Mesendoderm (in vitro differentiated cells): ENCODE measurements around the gene NDST1.

Experiments used
- DNase-seq: peaks from one replicate; pipeline ENCODE4 v3.0.0; 2013
- H2AK5ac ChIP-seq: 2 replicates; pipeline ENCODE4 v1.6.1; 2013; ENCODE audit warnings: low read length, inconsistent platforms
- H2BK120ac ChIP-seq: 2 replicates; pipeline ENCODE4 v1.6.1; 2013; ENCODE audit warnings: low read depth, mild to moderate bottlenecking, low read length, moderate library complexity, mixed read lengths
- H2BK15ac ChIP-seq: replicated peaks from 2 replicates; pipeline ENCODE4 v1.6.1; 2013; ENCODE audit warnings: low read depth, mild to moderate bottlenecking, moderate library complexity
- H2BK5ac ChIP-seq: 2 replicates; pipeline ENCODE4 v1.6.1; 2013; ENCODE audit warnings: low read length, inconsistent platforms
- H3K18ac ChIP-seq: 2 replicates; pipeline ENCODE4 v1.6.1; 2013; ENCODE audit warnings: mild to moderate bottlenecking, low read length, mixed read lengths
- H3K23ac ChIP-seq: one replicate; pipeline ENCODE4 v1.6.1; 2013; ENCODE audit warnings: low read length
- H3K27ac ChIP-seq: 2 replicates; pipeline ENCODE4 v1.5.1; 2013; ENCODE audit warnings: low read depth, mild to moderate bottlenecking, inconsistent platforms, low read length, moderate library complexity
- H3K27me3 ChIP-seq: 2 replicates; pipeline ENCODE4 v1.6.1; 2013; ENCODE audit warnings: low read length, control low read depth, mild to moderate bottlenecking, inconsistent platforms; ENCODE audit not compliant: insufficient read depth, poor library complexity
- H3K36me3 ChIP-seq: 2 replicates; pipeline ENCODE4 v1.6.1; 2013; ENCODE audit warnings: low read length, inconsistent platforms; ENCODE audit not compliant: control insufficient read depth, insufficient read depth
- H3K4ac ChIP-seq: one replicate; pipeline ENCODE4 v1.6.1; 2013; ENCODE audit warnings: low read depth, mild to moderate bottlenecking, low read length, moderate library complexity
- H3K4me1 ChIP-seq: 2 replicates; pipeline ENCODE4 v1.6.1; 2013; ENCODE audit warnings: low read depth, low read length, inconsistent platforms; ENCODE audit not compliant: control insufficient read depth
- H3K4me2 ChIP-seq: 2 replicates; pipeline ENCODE4 v1.6.1; 2013; ENCODE audit warnings: low read length
- H3K4me3 ChIP-seq: 2 replicates; pipeline ENCODE4 v1.5.1; 2013; ENCODE audit warnings: mild to moderate bottlenecking, low read length
- H3K56ac ChIP-seq: one replicate; pipeline ENCODE4 v1.6.1; 2013; ENCODE audit warnings: low read length
- H3K79me1 ChIP-seq: 2 replicates; pipeline ENCODE4 v1.6.1; 2013; ENCODE audit warnings: low read length, inconsistent platforms
- H3K79me2 ChIP-seq: 2 replicates; pipeline ENCODE4 v1.6.1; 2013; ENCODE audit warnings: mild to moderate bottlenecking, low read length; ENCODE audit not compliant: control insufficient read depth, insufficient read depth
- H3K9ac ChIP-seq: 2 replicates; pipeline ENCODE4 v1.6.1; 2013; ENCODE audit warnings: low read length, inconsistent platforms
- H4K5ac ChIP-seq: one replicate; pipeline ENCODE4 v1.6.1; 2013; ENCODE audit warnings: low read length
- H4K8ac ChIP-seq: one replicate; pipeline ENCODE4 v1.6.1; 2013; ENCODE audit warnings: low read depth, mild to moderate bottlenecking, control low read depth, low read length, moderate library complexity
- WGBS: extraction: QIAGEN DNeasy Blood & Tissue Kit; methylation state at CpG from one replicate; pipeline ENCODE4 v1.1.7; 2013; ENCODE audit warnings: low lambda C conversion rate, missing lambda C conversion rate; ENCODE audit not compliant: insufficient coverage; ENCODE audit errors: extremely low coverage; 5-methylcytosine and 5-hydroxymethylcytosine counted together

NDST1 gene

DNA sequence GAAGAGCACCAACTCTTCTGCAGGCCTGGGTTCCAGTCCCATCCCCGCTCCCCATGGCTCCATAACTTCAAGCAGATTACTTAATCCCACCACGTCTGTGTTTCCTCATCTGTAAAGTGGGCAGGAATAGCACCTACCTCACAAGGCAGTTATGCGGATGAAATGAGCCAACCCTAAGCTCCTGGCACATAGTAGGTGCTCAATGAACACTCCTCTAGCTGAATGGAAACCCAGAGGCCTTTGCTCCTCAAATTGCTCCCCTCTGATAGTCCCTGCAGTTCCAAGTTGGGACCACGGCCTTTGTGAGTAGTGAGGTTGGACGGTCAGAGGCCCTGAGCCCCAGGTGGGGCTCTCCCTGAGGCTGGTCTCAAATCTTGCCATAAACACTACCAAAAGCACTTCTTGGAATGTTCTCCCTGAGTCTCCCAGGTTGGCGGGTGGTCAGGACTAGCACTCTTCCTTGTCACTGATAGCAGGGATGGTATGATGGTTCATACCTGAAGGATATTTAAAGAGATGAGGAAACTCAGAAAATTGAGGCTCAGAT lies 97.0 kb downstream of the NDST1 start:
- H3K27me3 ChIP-seq, result no peaks in the 10 kb centered on the region
- no peak overlapping the region for H3K23ac ChIP-seq
- H3K36me3 ChIP-seq, result no peaks in the 10 kb centered on the region
- H4K8ac ChIP-seq, result no peak overlapping the region
- no peak overlapping the region for H3K4ac ChIP-seq
- H2BK120ac ChIP-seq, result no peak overlapping the region
- H3K4me3 ChIP-seq, result no peak overlapping the region
- no peak overlapping the region for H3K4me2 ChIP-seq
- H3K9ac ChIP-seq, result no peak overlapping the region
- H2BK5ac ChIP-seq, result no peak overlapping the region
- no peaks in the 10 kb centered on the region for H3K79me2 ChIP-seq
- no peak overlapping the region for H3K56ac ChIP-seq
- H4K5ac ChIP-seq, result no peak overlapping the region
- H2BK15ac ChIP-seq, result no peak overlapping the region
- no peaks in the 10 kb centered on the region for H3K4me1 ChIP-seq
- WGBS, result no CpG with 5 or more reads among the region's 6 CpGs
- no peak for DNase-seq
- no peak overlapping the region for H3K27ac ChIP-seq
- no peak overlapping the region for H3K18ac ChIP-seq
- no peaks in the 10 kb centered on the region for H3K79me1 ChIP-seq
- no peak overlapping the region for H2AK5ac ChIP-seq

DNA sequence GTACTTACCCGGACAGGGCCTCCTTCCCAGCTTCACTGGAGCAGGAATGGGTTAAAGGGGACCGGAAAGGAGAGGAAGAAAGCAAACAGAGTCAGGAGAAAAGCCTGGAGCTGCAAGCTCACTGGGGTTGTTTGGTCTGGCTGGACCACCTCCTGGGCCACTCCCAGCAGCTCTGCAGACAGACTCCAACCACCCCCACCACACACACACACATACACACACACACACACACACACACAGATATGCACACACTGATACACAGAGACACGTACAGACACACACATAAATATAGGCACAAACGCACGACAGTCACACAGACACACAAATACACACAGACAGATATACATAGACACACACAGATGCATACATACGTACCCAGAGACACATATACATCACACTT lies 97.6 kb downstream of the NDST1 start:
- Histone ChIP-seq H3K36me3 (no peaks in the 10 kb centered on the region), H3K27me3 (no peaks in the 10 kb centered on the region), H3K4me2 (no peak overlapping the region), H2BK120ac (no peak overlapping the region), H2AK5ac (no peak overlapping the region), H3K4ac (no peak overlapping the region), H2BK15ac (no peak overlapping the region), H2BK5ac (no peak overlapping the region), H3K23ac (no peak overlapping the region), H3K79me1 (no peaks in the 10 kb centered on the region), H3K4me1 (no peaks in the 10 kb centered on the region), H3K56ac (no peak overlapping the region), H3K9ac (no peak overlapping the region), H3K18ac (no peak overlapping the region), H3K79me2 (no peaks in the 10 kb centered on the region), H3K4me3 (no peak overlapping the region), H4K8ac (no peak overlapping the region), H3K27ac (no peak overlapping the region), H4K5ac (no peak overlapping the region)
- WGBS, result no CpG with 5 or more reads among the region's 6 CpGs
- DNase-seq, result no peak

DNA sequence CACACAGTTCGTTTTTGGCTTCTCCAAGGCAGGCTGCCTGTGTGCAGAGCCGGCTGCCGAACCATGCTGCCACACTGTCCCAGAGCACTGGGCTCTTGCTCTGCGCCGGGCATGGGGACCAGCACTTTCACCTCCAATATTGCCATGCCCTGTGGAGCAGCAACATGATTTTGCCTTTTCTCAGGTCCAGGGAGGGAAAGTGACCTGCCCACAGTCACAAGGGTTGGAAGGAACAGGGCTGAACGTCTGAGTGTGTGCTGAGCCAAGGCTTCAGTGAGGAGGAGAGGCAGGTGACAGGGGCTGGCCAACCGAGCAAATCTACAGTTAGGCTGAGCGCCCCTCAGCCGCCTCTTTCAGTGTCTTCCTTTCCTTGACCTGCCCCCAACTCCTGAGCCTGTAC lies 98.5 kb downstream of the NDST1 start:
- Histone ChIP-seq H3K79me1 (no peaks in the 10 kb centered on the region), H2AK5ac (no peak overlapping the region), H4K5ac (no peak overlapping the region), H3K27ac (no peak overlapping the region), H3K4me3 (no peak overlapping the region), H3K23ac (no peak overlapping the region), H4K8ac (no peak overlapping the region), H2BK5ac (no peak overlapping the region), H3K4me2 (no peak overlapping the region), H3K79me2 (no peaks in the 10 kb centered on the region), H2BK15ac (no peak overlapping the region), H3K18ac (no peak overlapping the region), H3K4ac (no peak overlapping the region), H3K4me1 (no peaks in the 10 kb centered on the region), H3K36me3 (no peaks in the 10 kb centered on the region), H3K27me3 (no peaks in the 10 kb centered on the region), H3K9ac (no peak overlapping the region), H2BK120ac (no peak overlapping the region), H3K56ac (no peak overlapping the region)
- WGBS, result no CpG with 5 or more reads among the region's 9 CpGs
- DNase-seq, result no peak

DNA sequence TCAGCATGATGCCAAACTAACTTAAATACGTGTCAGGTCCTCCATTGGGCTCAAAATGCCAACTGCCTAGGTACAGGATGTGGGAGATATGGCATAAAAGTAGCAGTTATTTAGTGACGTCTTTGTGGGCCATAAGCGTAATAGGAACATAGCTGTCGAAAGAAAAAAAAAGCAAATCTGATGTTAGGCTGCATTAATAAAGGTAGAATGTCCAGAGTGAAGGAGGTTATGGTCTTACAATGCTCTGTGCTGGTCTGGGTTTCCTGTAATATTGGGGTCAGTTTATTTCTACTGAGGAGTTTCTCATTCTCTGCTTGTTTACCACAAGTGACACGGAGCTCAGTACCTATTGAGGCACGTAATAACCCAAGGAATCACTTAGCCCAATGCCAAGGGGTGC lies 99.2 kb downstream of the NDST1 start:
- Histone ChIP-seq H3K27ac (no peak overlapping the region), H3K4me2 (no peak overlapping the region), H3K4me3 (no peak overlapping the region), H3K4ac (no peak overlapping the region), H3K18ac (no peak overlapping the region), H2BK120ac (no peak overlapping the region), H3K79me2 (no peaks in the 10 kb centered on the region), H3K27me3 (no peaks in the 10 kb centered on the region), H2BK15ac (no peak overlapping the region), H3K23ac (no peak overlapping the region), H3K56ac (no peak overlapping the region), H3K4me1 (no peaks in the 10 kb centered on the region), H4K5ac (no peak overlapping the region), H2BK5ac (no peak overlapping the region), H2AK5ac (no peak overlapping the region), H3K79me1 (no peaks in the 10 kb centered on the region), H3K9ac (no peak overlapping the region), H4K8ac (no peak overlapping the region), H3K36me3 (no peaks in the 10 kb centered on the region)
- no peak for DNase-seq
- no CpG with 5 or more reads among the region's 6 CpGs for WGBS
